GM21390 (cell line): Measurements from ENCODE around the gene SUPT6H.
A peak's percentile ranks its signal among the peaks of the same experiment; 100 is the strongest.

Experiments used
- ATAC-seq: cut with Tn5 transposase; IDR thresholded peaks from one replicate; pipeline ENCODE4 v1.9.1; 2021; ENCODE audit not compliant: unreplicated experiment

Gene SUPT6H

GRCh38 chr17:28748852-28749515, 87.0 kb downstream of the SUPT6H start:
- ATAC-seq, result no peak

- no peak for ATAC-seq
Measured at GRCh38 chr17:28749516-28750177, 87.6 kb downstream of the SUPT6H start.

GRCh38 chr17:28750178-28751047, 88.4 kb downstream of the SUPT6H start:
- peak; percentile 65 for ATAC-seq

- no peak for ATAC-seq
Measured at GRCh38 chr17:28751600-28752366, 89.8 kb downstream of the SUPT6H start.
